HEK293T (cell line): ENCODE results near the gene LIPH.

Experiments used
- FOXK2 ChIP-seq: fragments of 450-650 bp; IDR thresholded peaks from 2 replicates; pipeline ENCODE4 v1.6.1; 2016; ENCODE audit warnings: mild to moderate bottlenecking
- SP1 ChIP-seq: fragments of 450-650 bp; IDR thresholded peaks from 2 replicates; pipeline ENCODE4 v1.6.1; 2017

- no peak for TF ChIP-seq FOXK2
- TF ChIP-seq SP1: no peak
Observed at GRCh38 chr3:185582871-185583270, 30.5 kb upstream of the LIPH start.
